ENCODE data around the gene UBXN1.

The UBXN1 gene

GRCh38 chr11:62678770-62679696 lies at the start of gene UBXN1:
Gene UBXN1, minus strand, starts transcription at chr11:62679073. Its CDS starts 150 bp downstream, at chr11:62678923.
- DNase-seq = peak; percentile 94

- DNase-seq = peak; percentile 93
Measured at GRCh38 chr11:62728171-62728988, 49.5 kb upstream of the UBXN1 start, which contains the start of gene TTC9C. Gene TTC9C, plus strand, starts transcription at chr11:62728486. Its CDS starts 363 bp downstream, at chr11:62728849.

- DNase-seq = peak; percentile 98
Measured at GRCh38 chr11:62727872-62728170, 48.9 kb upstream of the UBXN1 start.

- peak; percentile 100 for DNase-seq
Measured at GRCh38 chr11:62727165-62727871, 48.4 kb upstream of the UBXN1 start, which contains the start of gene HNRNPUL2. Gene HNRNPUL2, minus strand, starts transcription at chr11:62727457. Its CDS starts 301 bp downstream, at chr11:62727156.

- DNase-seq = no peak
Measured at GRCh38 chr11:62726915-62727164, 48.0 kb upstream of the UBXN1 start.

GRCh38 chr11:62726156-62726914 lies 47.5 kb upstream of the UBXN1 start:
- peak; percentile 34 for DNase-seq

- DNase-seq = peak; percentile 35
Measured at GRCh38 chr11:62725646-62726045, 46.8 kb upstream of the UBXN1 start.

- DNase-seq = no peak
Measured at GRCh38 chr11:62724171-62724570, 45.3 kb upstream of the UBXN1 start.

- no peak for DNase-seq
Measured at GRCh38 chr11:62721994-62722393, 43.1 kb upstream of the UBXN1 start.

GRCh38 chr11:62719302-62719978 lies 40.6 kb upstream of the UBXN1 start:
- no peak for DNase-seq

GRCh38 chr11:62716816-62717215 lies 37.9 kb upstream of the UBXN1 start:
- no peak for DNase-seq

- no peak for DNase-seq
Measured at GRCh38 chr11:62716206-62716605, 37.3 kb upstream of the UBXN1 start.

- no peak for DNase-seq
Measured at GRCh38 chr11:62715150-62716130, 36.6 kb upstream of the UBXN1 start.

GRCh38 chr11:62713343-62713742 lies 34.5 kb upstream of the UBXN1 start:
- DNase-seq = no peak

- DNase-seq = no peak
Measured at GRCh38 chr11:62712861-62713260, 34.0 kb upstream of the UBXN1 start.

GRCh38 chr11:62712276-62712812 lies 33.5 kb upstream of the UBXN1 start:
- DNase-seq = no peak

- peak; percentile 56 for DNase-seq
Measured at GRCh38 chr11:62710001-62710345, 31.1 kb upstream of the UBXN1 start.

GRCh38 chr11:62709247-62710000 lies 30.6 kb upstream of the UBXN1 start:
- peak; percentile 100 for DNase-seq

- peak; percentile 52 for DNase-seq
Measured at GRCh38 chr11:62708793-62709192, 29.9 kb upstream of the UBXN1 start.

- no peak for DNase-seq
Measured at GRCh38 chr11:62708392-62708791, 29.5 kb upstream of the UBXN1 start.

Data from RPMI8226 (cell line).